ENCODE measurements around the gene SLC30A3.

GRCh38 chr2:27212626-27213471 is 50.0 kb downstream of the SLC30A3 start:
- no peak for TF ChIP-seq CTCF (conservative IDR thresholded peaks at IDR 0.05)
- TF ChIP-seq EZH2 (IDR thresholded peaks at IDR 0.05; ENCODE audit: low read depth) = no peak

Data from PC-9 (cell line).